HG03342 (cell line): ENCODE data around the gene TOX2.

Source experiments
- ATAC-seq: cut with Tn5 transposase; IDR thresholded peaks from one replicate; pipeline ENCODE4 v1.9.1; 2021; ENCODE audit warnings: mild to moderate bottlenecking, moderate library complexity; ENCODE audit not compliant: unreplicated experiment

TOX2 gene

DNA sequence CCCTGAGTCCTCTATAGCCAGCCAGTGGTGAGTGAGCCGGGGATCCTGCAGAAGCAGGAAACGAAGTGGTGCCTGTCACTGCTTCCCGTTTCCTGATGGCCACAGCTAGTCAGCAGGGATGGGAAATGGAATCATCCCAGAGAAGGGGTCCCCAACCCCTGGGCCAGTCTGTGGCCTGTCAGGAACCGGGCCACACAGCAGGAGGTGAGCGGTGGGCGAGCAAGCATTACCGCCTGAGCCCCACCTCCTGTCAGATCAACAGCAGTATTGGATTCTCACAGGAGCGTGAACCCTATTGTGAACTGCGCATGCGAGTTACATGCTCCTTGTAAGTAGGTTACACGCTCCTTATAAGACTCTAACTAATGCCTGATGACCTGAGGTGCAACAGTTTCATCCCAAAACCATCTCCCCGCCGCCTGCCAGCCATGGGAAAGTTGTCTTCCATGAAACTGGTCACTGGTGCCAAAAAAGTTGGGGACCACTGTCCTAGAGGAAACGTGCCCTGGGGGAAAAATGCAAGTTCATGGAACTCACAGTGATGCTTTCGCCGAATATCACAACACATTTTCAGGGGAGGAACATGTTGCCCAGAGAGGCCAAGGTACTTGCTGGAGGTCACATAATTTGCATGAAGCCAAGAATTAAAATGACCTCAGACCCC lies 158.5 kb downstream of the TOX2 start:
- no peak for ATAC-seq

DNA sequence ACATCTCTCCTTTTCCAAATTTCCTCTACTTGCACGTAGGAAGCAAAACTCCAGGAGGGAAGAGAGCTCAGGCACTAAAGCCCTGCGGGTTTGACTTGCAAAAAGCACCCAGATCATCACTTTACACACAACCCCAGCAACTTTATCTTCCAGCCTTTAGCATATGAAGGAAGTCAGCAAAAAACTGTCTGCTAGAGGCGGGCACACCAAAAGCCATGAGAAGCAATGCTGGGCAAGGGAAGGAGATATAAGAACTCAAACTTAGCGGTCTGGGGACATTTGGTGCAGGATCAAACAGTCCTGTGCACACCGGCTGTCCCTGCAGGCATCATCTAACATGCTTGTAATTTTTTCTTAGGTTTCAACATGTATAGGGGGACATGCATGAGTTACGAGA lies 159.0 kb downstream of the TOX2 start:
- no peak for ATAC-seq

DNA sequence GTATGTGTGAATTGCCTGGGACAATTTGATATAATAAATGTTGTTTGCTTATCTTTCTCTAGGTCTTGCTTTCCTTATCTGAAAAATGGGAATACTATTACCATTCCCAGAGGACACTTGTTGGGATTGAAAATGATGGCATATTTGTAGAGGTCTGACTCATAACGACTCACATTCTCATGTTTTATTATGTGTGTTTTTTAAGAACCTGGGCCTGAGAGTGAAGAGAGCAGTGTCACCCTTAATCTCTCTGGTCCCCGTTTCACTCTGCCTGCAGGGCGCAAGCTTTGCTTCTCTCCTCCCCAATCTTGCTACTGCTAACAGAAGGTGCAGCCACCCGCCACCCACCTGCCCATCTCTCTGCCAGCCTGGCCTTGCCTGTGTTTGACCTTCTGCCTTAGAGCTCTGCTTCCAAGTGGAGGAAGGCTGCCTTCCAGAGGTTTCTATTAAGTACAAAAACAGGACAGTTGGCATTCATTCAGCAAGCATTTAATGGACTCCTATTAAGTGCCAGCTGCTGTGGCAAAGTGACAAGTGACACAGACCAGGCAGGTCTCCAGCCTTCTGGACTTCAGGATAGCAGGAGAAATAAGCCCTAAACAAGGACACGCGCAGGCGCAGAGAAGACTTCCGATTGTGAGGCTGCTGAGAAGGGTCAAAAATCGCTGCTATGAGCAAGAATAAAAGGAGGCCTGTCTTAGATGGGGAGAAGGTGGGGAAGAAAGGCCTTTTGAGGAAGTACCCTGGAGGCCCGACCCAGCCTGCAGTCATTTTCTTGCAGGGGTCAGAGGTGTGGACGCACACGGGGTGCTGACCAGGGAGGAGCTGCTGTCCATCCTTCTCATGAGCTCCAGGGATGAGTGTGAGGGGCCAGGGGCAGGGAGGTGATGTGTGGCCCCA lies 159.8 kb downstream of the TOX2 start:
- no peak for ATAC-seq

DNA sequence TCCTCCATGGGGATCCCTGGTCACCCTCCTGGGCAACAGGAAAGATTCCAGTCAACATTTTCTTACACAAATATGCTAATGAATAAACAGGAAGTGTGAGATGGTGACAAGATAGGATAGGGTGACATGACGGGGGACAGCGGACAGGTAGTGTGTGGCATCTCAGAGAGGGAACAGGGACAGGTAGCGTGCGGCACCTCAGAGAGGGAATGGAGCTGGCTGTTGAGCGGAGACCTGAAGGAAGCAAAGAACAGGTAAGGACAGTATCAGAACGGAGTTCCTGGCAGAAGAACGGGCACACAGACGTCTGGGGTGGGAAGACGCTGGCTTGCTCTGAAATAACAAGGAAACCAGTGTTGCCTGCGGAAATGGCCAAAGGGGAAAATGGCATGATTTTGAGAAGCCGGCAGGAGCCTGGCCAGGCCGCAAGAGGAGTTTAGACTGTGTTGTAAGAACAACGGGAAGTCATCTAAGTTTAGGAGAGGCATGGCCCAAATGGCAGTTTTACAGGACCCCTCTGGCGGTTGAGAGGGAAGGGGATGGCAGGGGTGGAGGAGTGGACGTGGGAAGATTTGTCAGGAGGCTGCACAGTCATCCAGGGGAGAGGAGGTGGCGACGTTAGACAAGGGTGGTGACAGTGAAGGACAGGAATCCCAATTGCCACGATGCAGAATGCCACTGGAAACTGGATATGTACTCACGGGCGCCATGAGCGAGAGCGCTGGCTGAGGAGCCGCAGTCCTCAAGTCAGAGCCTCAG lies 160.7 kb downstream of the TOX2 start:
- no peak for ATAC-seq

DNA sequence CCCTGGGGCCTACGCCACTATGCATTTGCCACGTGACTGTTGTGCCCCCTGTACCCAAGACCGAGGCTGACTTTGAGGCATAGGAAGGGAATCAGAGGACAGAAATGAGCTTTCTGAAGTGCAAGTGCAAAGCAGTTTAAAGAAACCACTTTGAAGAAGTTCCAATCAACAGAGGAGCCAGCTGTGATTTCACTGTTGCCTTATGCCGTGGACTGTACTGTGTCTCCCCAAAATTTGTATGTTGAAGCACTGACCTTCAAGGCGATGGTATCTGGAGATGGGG lies 161.2 kb downstream of the TOX2 start:
- ATAC-seq: no peak

DNA sequence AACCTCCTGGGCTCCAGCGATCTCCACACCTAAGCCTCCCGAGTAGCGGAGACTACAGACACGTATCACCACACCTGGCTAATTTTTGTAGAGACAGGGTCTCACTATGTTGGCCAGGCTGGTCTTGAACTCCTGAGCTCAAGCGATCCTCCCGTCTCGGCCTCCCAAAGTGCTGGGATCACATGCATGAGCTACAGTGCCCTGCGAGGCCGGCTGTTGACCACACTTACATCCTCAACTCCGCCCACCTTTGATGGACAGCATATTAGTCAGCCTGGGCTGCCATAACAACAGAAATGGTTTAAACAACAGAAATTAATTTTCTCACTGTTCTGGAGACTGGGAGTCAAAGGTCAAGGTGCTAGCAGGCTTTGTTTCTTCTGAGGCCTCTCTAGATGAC lies 164.6 kb downstream of the TOX2 start:
- ATAC-seq: no peak

DNA sequence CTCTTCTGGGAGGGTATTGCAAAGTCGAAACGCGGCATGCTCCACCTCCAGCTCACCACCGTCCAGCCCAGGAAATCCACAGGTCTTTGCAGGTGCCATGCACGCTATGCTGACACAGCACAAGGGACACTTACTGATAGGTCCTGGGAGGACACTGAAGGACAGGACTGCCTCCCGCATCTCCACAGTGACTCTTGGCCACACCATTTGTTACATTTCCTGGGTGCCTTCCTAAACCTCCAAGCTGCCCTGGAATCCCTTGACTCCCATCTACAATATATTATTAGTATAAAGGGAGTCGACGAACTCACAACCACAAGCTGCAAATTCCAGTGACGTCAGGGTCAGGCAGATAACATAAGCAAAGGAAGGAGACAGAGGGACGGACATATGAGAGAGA lies 165.4 kb downstream of the TOX2 start:
- no peak for ATAC-seq

DNA sequence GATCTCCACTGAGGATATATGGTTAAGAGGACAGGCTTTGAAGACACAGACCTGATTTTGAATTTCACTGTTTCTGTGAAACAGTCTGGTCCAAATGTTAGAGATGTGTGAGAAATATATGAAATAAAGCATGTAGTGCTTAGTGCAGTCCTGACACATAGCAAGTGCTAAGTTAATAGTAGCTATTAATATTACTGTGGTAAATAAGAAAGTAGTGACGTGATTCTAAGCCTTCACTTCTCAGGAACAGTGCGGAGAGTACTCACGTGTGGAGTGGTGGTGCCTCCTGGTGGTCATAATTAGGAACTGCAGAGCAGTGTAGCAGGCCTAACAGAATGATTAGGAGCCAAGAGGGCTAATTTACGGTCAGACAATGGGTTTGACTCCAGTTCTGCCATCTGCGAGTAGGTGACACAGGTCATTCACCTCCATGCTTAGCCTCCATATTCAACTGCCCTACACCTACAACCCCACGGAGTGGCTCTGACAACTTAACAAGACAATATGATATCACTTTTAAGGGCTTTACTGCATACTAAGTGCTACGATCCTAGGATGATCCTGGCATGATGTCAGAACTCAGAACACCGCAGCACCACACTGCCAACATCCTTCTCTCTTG lies 166.1 kb downstream of the TOX2 start:
- ATAC-seq: peak; percentile 79

DNA sequence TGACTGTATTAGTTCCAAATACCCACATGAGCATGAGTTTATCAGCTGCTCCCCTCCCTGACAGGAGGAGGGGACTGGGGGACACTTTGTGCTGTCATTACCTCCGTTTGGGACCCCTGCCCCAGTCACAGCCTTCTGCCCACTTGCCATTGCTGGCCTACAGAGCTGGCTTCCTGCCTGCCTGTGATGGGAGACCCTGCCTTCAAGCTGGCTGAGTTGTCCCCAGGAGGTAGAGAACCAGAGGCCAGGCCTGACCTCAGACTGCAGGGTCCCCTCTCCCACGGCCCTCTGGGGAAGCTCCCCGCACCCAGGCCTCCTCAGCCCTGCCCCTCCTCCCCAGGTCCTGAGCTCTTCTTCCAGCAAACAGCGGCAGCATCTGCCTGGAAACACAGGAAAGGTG lies 166.8 kb downstream of the TOX2 start:
- no peak for ATAC-seq

DNA sequence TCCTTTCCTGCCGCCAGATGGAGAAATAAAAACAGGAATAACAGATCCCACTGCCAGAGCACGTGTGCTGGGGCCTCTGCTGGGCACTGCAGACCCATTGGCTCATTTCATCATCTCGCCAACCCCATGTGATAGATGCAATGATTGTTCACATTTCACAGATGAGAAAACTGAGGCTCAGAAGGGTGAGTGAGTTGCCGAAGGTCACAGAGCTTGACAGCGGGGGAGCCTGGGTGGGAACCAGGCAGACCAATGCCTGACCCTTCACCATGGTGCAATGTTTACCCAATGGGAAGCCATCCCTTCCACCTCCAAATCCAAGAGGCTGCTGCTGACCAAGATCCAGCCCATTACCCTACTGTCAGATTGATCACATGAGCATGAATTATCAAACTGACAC lies 167.2 kb downstream of the TOX2 start:
- no peak for ATAC-seq

DNA sequence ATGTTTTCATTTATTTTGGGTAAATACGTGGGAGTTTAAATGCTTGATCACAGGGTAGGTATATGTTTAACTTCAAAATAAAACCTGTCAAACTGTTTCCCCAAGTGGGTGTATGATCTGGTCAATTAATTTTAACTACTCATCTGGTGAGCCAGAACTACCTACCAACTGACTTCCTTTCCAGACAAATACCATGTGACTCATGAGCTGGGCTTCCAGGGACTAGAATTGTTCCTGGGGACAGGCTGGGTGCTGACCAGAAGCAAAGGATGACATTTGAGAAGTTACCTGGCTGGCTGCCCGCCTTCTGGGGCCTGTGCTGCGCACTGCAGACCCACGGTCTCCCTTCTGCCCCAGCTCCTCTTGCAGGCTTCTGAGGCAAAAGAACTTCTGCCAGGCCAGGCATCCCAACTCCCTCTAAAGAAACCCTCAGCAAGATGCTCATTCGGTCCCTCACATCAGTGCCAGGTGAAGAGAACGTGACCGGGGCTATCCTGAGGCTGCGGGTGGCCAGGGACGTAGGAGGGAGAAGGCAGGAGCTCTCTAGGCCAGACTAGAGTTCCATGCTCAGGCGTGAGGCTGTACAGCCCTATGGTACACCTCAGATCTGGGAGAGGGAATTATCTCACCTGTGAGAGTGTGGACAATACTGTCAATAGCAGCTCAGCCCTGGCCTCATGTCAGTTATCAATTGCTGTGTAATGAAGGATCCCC lies 168.7 kb downstream of the TOX2 start:
- no peak for ATAC-seq

DNA sequence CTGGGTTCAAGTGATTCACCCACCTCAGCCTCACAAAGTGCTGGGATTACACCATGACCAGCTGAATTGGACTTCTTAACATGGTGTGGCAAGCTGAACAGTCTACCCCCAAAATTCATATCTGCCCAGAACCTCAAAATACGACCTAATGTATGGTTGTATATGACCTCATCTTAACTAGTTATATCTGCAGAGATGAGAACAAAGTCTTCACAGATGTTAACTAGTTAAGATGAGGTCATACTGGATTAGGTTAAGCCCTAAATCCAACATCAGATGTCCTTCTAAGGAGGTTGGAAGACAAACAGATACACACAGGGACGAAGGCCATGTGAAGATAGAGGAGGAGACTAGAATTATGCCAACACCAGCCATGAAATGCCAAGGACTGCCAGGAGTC lies 169.8 kb downstream of the TOX2 start:
- no peak for ATAC-seq

DNA sequence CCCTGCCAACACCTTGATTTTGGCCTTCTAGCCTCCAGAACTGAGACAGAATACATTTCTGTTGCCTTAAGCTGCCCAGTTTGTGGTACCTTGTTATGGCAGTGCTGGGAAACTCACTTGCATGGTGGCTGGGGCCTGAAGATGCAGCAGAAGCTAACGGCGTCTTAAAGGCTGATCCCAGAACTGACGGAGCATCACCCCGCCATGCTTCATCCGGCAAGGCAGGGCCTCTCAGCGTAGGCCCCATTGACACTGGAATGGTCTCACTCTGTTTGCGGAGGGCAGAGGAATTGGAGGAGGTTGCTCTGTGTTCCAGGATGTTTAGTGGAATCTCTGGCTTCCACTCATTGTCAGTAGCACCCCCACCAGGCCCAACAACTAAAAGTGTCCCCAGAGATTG lies 170.2 kb downstream of the TOX2 start:
- no peak for ATAC-seq

DNA sequence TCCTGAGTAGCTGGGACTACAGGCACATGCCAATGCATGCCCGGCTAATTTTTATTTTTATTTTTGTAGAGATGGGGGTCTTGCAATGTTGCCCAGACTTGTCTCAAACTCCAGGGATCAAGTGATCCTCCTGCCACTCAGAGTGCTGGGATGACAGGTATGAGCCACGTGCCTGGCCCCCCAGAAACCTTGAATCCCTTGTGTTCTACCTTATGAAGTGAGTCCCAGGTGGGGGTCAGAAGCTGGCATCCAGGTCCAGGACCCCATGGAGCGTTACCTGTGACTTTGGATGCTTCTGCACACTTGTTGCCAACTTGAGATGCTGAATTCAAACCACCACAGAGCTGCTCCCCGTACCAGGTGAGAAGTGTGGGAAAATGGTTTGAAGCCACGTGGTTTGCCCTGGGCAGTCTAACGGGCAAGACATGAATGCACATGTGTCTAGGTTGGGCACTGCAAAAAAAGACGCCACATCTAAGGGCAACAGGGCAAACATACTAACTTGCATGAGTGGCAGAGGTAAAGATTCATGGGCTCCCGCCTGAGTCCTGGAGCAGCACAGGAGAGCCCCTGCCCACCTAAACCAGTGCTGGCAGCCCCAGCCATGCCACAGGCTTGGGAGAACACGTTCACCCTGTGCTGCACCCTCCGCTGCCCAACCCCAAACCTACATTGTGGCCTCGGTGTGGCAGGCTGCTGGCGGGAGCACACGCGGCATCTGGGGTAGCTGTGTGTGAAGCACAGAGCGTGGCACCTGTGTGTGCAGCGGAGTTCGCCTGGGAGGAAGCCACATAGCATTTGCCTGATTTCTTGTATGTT lies 171.2 kb downstream of the TOX2 start:
- ATAC-seq: no peak

DNA sequence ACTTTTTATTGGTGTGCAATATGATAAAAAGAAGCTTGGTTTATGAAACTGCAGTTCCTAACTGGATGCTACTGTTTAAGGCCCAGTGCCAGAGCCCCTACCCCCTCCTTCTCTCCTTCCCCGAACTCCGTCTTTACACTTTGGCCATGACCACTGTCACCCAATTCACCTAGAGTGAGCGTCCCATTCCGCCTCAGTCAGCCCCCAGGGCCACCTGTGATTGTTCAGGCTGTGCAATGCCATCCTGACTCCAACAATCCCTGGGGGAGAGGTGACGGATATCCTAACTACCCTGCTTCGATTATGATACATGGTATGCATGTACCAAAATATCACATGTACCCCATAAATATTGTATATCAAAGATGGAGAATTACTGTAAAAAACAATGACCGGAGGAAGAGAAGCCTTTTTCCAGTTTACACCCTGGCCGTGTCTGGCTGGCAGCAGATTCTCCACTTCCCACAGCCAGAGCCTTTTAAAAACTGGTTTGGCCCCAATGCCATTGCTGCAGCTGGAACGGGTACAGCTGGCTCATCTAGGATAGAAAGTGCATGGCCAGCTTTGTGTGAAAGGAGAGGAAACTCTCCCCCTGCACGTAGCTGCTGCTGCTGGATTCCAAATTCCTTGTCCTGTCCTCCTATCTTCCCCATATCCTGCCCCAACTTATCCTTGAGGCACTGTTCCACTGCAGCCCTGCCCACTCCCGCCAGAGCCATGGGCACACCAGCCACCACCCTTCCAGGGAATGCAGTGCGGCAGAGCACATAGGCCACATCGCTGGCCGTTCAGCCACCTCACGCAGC lies 172.6 kb downstream of the TOX2 start:
- no peak for ATAC-seq

DNA sequence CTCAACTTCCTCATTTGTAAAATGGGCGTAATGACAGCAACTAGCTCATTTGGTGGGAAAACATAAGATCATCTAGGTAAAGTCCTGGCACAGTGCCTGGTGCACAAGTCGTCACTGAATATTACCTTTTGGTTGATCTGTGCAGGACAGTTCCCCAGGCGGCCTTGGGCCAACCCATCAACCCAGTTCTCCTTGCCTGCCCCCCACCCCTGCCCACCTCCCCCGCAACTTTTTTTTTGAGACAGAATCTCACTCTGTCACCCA lies 173.1 kb downstream of the TOX2 start:
- ATAC-seq: no peak

DNA sequence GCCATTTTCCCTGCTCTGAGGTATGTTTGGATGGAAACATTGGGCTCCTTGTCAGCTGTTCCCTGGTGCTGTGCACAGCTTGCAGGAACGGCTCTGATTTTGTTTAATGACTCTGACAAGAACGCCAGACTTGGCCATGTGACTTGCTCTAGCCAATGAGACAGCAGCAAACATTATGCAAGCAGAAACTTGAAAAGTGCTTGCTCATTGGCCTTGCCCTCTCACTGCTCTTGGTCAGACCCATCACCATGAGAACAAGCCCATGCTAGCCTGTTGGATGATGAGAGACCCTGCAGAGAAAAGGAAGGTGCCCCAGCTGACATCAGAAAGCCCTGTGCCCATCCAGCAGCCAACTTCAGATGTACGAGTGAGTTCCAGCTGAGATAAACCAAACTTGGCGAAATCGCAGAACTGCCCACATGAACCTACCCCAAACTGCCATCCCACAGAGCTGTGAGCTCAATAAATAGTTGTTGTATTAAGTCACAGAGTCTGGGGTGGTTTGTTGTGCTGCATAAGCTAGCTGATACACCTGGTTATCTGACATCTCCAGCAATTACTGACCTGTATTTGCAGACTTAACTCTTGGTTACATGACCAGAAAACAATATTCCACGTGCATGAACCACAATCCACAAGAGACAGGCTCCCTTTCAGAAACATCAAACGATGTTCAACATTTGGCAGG lies 175.5 kb downstream of the TOX2 start:
- no peak for ATAC-seq

DNA sequence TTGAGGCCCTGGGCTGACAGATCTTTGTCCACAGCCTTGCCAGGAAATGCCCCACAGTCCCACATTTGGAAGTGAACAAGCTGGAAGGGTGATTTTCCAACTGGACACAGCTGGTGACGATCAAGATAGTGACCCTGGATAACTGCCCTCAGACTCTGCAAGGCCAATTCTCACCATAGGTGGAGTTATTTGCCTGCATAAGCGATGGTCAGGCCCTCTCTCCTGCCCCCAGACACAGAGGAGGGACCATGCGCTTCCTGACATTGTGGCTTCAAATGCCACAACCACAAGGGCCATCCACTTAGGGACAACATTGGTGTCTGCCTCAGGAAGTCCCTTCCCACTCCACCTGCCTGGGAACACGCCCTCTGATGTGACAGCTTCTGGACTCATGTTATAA lies 176.4 kb downstream of the TOX2 start:
- no peak for ATAC-seq
